ENCODE data around the gene PTN.
"Not testable (repeated sequence)": the region's sequence is repeated elsewhere in the genome, so short reads cannot be mapped to it uniquely, and the experiment has no call there.

Gene PTN

DNA sequence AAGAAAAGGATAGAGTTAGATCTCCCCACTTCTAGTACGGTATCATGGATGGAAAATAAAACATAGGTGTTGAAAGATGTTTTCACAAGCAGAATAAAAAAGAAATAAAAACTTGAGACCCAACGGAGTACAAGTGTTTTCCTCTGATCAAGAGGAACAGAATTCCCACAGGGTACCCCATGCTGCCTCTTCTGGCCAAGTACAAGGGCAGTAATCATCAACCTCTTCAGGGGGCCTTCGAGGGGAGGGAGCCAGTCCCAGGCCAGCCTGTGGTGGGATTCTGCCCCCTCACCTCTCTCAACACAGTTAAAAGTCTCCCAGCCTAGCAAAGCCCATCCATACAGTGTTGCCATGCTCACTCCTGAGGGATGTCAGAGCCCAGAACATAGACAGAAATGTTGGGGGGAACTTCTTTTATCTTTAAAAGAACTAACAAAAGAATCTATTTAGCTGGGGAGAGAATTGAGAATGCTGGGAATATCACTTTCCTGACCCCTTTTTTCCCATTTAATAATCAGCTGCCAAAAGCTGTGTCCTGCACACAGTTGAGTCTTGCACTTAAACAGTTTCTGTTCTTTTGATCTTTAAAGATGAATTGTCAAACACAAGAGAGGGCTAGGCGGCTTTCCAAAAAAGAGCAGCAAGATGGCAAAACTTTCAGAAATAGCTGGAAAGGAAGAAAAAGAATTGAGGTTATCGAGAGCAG is 101.7 kb downstream of the PTN start:
- peaks cover 1% of the 10 kb centered on the region for H3K4me1 ChIP-seq (ENCODE audit: control insufficient read depth, insufficient read depth, low read length)
- no peaks in the 10 kb centered on the region for H3K36me3 ChIP-seq (ENCODE audit: control insufficient read depth, insufficient read depth, low read length)
- no peak for DNase-seq (ENCODE audit: low read depth, low spot score)
- no peaks in the 10 kb centered on the region for H3K9me3 ChIP-seq (ENCODE audit: control insufficient read depth, insufficient read depth, low read length)
- H3K27me3 ChIP-seq (ENCODE audit: control insufficient read depth, insufficient read depth, low read length): no peaks in the 10 kb centered on the region
- no peak overlapping the region for H3K27ac ChIP-seq (ENCODE audit: low read length)
- no CpG with 5 or more reads among the region's 5 CpGs for WGBS (ENCODE audit: insufficient coverage, insufficient read length)
- H3K4me3 ChIP-seq (ENCODE audit: low read length): no peak overlapping the region

DNA sequence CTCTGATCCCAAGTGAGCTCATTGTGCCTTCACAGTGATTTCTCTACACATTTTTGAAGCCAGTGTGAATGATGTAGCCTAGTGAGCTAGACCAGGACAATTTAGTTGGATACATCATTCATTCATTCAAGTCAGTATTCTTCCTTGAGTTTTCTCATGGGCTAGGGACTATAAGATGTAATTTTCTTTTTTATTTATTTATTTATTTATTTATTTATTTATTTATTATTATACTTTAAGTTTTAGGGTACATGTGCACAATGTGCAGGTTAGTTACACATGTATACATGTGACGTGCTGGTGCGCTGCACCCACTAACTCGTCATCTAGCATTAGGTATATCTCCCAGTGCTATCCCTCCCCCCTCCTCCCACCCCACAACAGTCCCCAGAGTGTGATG is 104.3 kb downstream of the PTN start:
- not testable (repeated sequence) for H3K36me3 ChIP-seq (ENCODE audit: control insufficient read depth, insufficient read depth, low read length); DNase-seq (ENCODE audit: low read depth, low spot score); H3K4me1 ChIP-seq (ENCODE audit: control insufficient read depth, insufficient read depth, low read length); H3K9me3 ChIP-seq (ENCODE audit: control insufficient read depth, insufficient read depth, low read length); H3K27ac ChIP-seq (ENCODE audit: low read length); H3K27me3 ChIP-seq (ENCODE audit: control insufficient read depth, insufficient read depth, low read length); H3K4me3 ChIP-seq (ENCODE audit: low read length)
- no CpG with 5 or more reads among the region's 3 CpGs for WGBS (ENCODE audit: insufficient coverage, insufficient read length)

DNA sequence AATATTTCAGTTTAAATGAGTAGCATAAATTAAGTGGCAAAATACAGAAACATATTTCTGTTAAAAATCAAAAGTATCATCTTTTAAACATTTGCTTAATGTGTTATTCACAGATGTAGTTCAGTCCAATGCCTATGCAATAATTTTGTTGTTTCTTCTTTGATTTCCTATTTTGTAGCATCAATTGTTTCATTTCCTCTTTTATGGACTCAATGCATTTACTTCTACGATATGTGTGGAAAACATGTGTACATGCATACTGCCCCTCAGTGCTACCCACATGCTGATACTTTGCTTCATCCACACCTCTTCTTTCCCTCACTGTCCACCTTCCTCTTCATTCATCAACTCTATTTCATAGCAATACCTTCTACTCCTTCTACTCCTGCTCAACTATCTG is 108.1 kb downstream of the PTN start:
- no CpG with 5 or more reads among the region's 1 CpG for WGBS (ENCODE audit: insufficient coverage, insufficient read length)
- no peak overlapping the region for H3K27ac ChIP-seq (ENCODE audit: low read length)
- no peak overlapping the region for H3K4me3 ChIP-seq (ENCODE audit: low read length)
- no peaks in the 10 kb centered on the region for H3K9me3 ChIP-seq (ENCODE audit: control insufficient read depth, insufficient read depth, low read length)
- no peaks in the 10 kb centered on the region for H3K27me3 ChIP-seq (ENCODE audit: control insufficient read depth, insufficient read depth, low read length)
- no peak for DNase-seq (ENCODE audit: low read depth, low spot score)
- no peaks in the 10 kb centered on the region for H3K36me3 ChIP-seq (ENCODE audit: control insufficient read depth, insufficient read depth, low read length)
- no peaks in the 10 kb centered on the region for H3K4me1 ChIP-seq (ENCODE audit: control insufficient read depth, insufficient read depth, low read length)

DNA sequence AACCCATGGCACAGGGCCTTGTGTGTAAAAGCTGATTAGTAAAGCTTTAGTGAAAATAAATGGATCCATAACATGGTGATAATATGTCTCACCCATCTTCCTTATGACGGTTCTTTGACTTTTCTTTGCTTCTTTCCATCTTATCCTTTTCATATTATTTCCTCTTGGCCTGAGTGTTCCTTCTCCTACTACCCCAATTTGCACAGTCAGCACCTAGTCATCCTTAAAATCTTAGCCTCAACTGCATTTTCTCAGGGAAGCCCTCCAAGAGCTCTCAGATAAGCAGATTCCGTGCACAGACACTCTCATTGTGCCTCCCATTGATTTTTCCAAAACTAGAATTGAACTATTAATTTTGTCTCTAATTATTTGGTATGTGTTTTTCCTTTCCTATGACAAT is 112.4 kb downstream of the PTN start:
- no peaks in the 10 kb centered on the region for H3K4me1 ChIP-seq (ENCODE audit: control insufficient read depth, insufficient read depth, low read length)
- H3K27me3 ChIP-seq (ENCODE audit: control insufficient read depth, insufficient read depth, low read length): no peaks in the 10 kb centered on the region
- no peak overlapping the region for H3K4me3 ChIP-seq (ENCODE audit: low read length)
- no CpG with 5 or more reads among the region's 2 CpGs for WGBS (ENCODE audit: insufficient coverage, insufficient read length)
- no peaks in the 10 kb centered on the region for H3K9me3 ChIP-seq (ENCODE audit: control insufficient read depth, insufficient read depth, low read length)
- H3K36me3 ChIP-seq (ENCODE audit: control insufficient read depth, insufficient read depth, low read length): no peaks in the 10 kb centered on the region
- H3K27ac ChIP-seq (ENCODE audit: low read length): no peak overlapping the region
- DNase-seq (ENCODE audit: low read depth, low spot score): no peak

DNA sequence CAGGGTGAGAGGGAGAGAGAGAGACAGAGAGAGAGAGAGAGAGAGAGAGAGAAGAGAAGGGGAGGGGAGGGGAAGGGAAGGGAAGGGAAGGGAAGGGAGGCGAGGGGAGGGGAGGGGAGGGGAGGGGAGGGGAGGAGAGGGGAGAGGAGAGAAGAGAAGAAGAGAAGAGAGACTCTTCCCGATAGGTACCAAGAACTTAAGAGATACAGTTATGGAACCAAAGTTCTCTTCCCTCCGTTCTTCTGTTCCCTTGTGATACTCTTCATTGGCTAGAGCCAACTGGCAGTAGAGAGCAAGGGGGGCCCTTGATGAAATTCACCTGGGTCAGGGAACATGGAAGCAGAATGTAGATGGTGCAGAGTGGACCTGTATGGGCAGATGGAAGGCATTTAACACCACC is 122.1 kb downstream of the PTN start:
- H3K4me1 ChIP-seq (ENCODE audit: control insufficient read depth, insufficient read depth, low read length): no peaks in the 10 kb centered on the region
- DNase-seq (ENCODE audit: low read depth, low spot score): no peak
- no peak overlapping the region for H3K27ac ChIP-seq (ENCODE audit: low read length)
- H3K4me3 ChIP-seq (ENCODE audit: low read length): no peak overlapping the region
- H3K27me3 ChIP-seq (ENCODE audit: control insufficient read depth, insufficient read depth, low read length): no peaks in the 10 kb centered on the region
- no peaks in the 10 kb centered on the region for H3K9me3 ChIP-seq (ENCODE audit: control insufficient read depth, insufficient read depth, low read length)
- no peaks in the 10 kb centered on the region for H3K36me3 ChIP-seq (ENCODE audit: control insufficient read depth, insufficient read depth, low read length)
- WGBS (ENCODE audit: insufficient coverage, insufficient read length): no CpG with 5 or more reads among the region's 3 CpGs

DNA sequence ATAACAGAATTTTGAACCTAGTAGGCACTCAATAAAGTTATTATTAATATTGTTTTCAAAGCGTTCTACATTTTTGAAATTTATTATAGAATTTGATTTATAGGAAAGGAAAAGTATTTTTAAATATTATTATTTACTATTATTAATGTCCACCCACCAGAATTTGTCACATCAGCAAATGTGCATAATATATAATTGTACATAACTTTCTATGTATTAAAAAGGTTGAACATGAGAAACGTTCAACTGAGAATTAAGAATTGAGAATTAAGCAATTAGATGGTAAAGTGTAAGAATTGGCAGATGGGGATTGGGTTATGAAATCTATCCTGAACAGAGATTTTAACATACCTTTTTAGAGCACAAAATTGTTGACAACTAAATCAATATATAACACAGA is 129.8 kb downstream of the PTN start:
- H3K4me1 ChIP-seq (ENCODE audit: control insufficient read depth, insufficient read depth, low read length): no peaks in the 10 kb centered on the region
- H3K9me3 ChIP-seq (ENCODE audit: control insufficient read depth, insufficient read depth, low read length): no peaks in the 10 kb centered on the region
- WGBS (ENCODE audit: insufficient coverage, insufficient read length): no CpG with 5 or more reads among the region's 2 CpGs
- DNase-seq (ENCODE audit: low read depth, low spot score): no peak
- H3K36me3 ChIP-seq (ENCODE audit: control insufficient read depth, insufficient read depth, low read length): no peaks in the 10 kb centered on the region
- no peak overlapping the region for H3K4me3 ChIP-seq (ENCODE audit: low read length)
- no peak overlapping the region for H3K27ac ChIP-seq (ENCODE audit: low read length)
- H3K27me3 ChIP-seq (ENCODE audit: control insufficient read depth, insufficient read depth, low read length): no peaks in the 10 kb centered on the region

DNA sequence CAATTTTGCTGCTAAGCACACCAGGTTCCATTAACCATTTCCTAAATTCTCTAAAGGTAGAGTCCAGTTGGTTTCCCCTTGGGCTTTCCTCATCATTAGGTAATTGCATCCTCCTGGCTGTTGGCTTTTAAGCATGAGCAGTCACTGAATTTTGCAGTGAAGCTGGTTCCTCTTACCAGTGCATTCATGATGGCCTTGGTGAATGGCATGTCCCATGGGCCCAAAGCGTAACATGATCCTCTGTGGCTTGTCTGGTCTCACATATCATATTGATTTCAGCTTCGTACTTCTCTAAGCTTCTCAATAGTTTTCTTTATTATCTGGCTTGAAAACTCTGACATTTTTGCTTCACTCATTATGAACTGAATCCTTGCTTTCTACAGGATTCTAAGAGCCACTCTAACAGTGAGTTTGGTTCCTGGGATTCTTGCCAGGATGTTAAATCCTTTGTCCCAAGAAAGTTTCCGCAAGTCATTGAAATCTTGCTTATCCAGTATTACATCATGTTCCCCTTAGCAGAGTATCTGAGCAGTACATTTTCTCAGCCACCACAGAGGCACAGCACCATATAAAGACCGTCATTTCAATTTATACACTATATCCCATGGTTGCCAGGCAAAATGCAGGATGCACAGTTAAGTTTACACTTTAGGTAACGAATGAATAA is 134.2 kb downstream of the PTN start:
- DNase-seq (ENCODE audit: low read depth, low spot score): no peak
- no peaks in the 10 kb centered on the region for H3K27me3 ChIP-seq (ENCODE audit: control insufficient read depth, insufficient read depth, low read length)
- no peaks in the 10 kb centered on the region for H3K4me1 ChIP-seq (ENCODE audit: control insufficient read depth, insufficient read depth, low read length)
- no peaks in the 10 kb centered on the region for H3K36me3 ChIP-seq (ENCODE audit: control insufficient read depth, insufficient read depth, low read length)
- no peak overlapping the region for H3K27ac ChIP-seq (ENCODE audit: low read length)
- H3K9me3 ChIP-seq (ENCODE audit: control insufficient read depth, insufficient read depth, low read length): no peaks in the 10 kb centered on the region
- WGBS (ENCODE audit: insufficient coverage, insufficient read length): no CpG with 5 or more reads among the region's 5 CpGs
- H3K4me3 ChIP-seq (ENCODE audit: low read length): no peak overlapping the region

DNA sequence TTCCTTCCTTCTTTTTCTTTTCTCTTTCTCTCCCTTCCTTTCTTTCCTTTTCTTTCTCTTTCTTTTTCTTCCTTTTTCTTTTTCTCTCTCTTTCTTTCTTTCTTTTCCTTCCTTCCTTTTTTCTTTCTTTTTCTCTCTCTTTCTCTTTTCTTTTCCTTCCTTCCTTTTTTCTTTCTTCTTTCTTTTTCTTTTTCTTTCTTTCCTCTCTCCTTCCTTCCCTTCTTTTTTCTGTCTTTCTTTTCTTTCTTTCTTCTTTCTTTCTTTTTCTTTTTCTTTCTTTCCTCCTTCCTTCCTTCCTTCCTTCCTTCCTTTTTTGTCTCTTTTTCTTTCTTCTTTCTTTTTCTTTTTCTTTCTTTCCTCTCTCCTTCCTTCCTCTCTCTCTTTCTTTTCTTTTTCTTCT is 136.8 kb downstream of the PTN start:
- H3K9me3 ChIP-seq (ENCODE audit: control insufficient read depth, insufficient read depth, low read length): no peaks in the 10 kb centered on the region
- H3K36me3 ChIP-seq (ENCODE audit: control insufficient read depth, insufficient read depth, low read length): no peaks in the 10 kb centered on the region
- no peak overlapping the region for H3K4me3 ChIP-seq (ENCODE audit: low read length)
- DNase-seq (ENCODE audit: low read depth, low spot score): no peak
- H3K4me1 ChIP-seq (ENCODE audit: control insufficient read depth, insufficient read depth, low read length): no peaks in the 10 kb centered on the region
- H3K27me3 ChIP-seq (ENCODE audit: control insufficient read depth, insufficient read depth, low read length): no peaks in the 10 kb centered on the region
- no peak overlapping the region for H3K27ac ChIP-seq (ENCODE audit: low read length)

DNA sequence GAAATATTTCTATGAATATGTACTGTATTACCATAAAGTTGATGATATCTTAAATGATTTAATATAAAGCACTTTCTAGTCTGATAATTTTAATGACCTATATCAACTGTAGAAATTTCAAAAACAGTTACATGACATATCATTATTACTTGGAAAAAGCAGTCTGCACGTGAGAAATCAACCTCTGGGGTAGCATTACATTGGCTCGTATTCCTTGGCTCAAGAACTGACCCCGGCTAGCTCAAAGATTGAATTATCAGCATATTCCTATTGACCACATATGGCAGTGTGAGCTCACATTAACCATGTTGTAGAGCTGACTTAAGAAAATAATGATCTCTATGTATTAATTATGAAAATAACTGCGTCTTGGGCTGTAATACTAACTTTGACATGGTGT is 139.3 kb downstream of the PTN start:
- WGBS (ENCODE audit: insufficient coverage, insufficient read length): no CpG with 5 or more reads among the region's 4 CpGs
- no peaks in the 10 kb centered on the region for H3K36me3 ChIP-seq (ENCODE audit: control insufficient read depth, insufficient read depth, low read length)
- no peak for DNase-seq (ENCODE audit: low read depth, low spot score)
- no peaks in the 10 kb centered on the region for H3K9me3 ChIP-seq (ENCODE audit: control insufficient read depth, insufficient read depth, low read length)
- no peaks in the 10 kb centered on the region for H3K27me3 ChIP-seq (ENCODE audit: control insufficient read depth, insufficient read depth, low read length)
- no peak overlapping the region for H3K27ac ChIP-seq (ENCODE audit: low read length)
- H3K4me1 ChIP-seq (ENCODE audit: control insufficient read depth, insufficient read depth, low read length): no peaks in the 10 kb centered on the region
- H3K4me3 ChIP-seq (ENCODE audit: low read length): no peak overlapping the region

DNA sequence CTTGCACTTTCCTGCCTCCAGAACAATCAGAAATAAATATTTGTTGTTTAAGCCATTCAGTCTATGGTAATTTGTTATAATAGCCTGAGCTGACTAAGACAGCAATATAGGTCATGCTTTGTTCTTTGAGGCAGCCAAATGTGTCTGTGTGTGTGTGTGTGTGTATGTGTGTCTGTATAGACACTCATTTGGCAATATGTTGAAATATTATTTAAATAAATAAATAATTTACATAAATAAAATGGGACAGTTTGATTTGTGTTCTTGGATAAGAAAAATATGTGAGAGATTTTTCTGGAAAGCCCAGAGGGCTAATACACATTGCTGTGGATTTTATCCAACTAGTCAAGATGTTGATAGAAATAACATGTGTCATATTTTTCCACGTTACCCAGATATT is 140.2 kb downstream of the PTN start:
- Histone ChIP-seq H3K27ac (ENCODE audit: low read length) (no peak overlapping the region), H3K9me3 (ENCODE audit: control insufficient read depth, insufficient read depth, low read length) (no peaks in the 10 kb centered on the region), H3K4me1 (ENCODE audit: control insufficient read depth, insufficient read depth, low read length) (no peaks in the 10 kb centered on the region), H3K36me3 (ENCODE audit: control insufficient read depth, insufficient read depth, low read length) (no peaks in the 10 kb centered on the region), H3K4me3 (ENCODE audit: low read length) (no peak overlapping the region), H3K27me3 (ENCODE audit: control insufficient read depth, insufficient read depth, low read length) (no peaks in the 10 kb centered on the region)
- WGBS (ENCODE audit: insufficient coverage, insufficient read length): no CpG with 5 or more reads among the region's 1 CpG
- DNase-seq (ENCODE audit: low read depth, low spot score): no peak

DNA sequence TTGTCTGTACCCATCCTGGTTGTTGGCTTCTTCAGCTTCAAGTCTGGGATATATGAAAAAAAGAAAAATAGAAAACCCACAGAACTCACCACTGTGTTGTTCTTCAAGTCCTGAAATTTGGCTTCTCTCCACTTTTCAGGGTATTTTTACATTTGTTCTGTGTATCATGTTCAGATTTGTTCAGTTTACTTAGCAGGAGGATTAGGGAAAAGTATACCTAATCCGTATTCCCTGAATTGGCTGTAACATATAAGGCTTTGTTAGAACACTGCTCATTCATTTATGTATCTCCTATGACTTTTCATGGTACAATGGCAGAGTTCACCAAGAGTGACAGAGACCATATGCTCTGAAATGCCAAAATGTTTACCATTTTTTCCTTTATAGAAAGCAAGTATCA is 146.9 kb downstream of the PTN start:
- no peaks in the 10 kb centered on the region for H3K36me3 ChIP-seq (ENCODE audit: control insufficient read depth, insufficient read depth, low read length)
- DNase-seq (ENCODE audit: low read depth, low spot score): no peak
- no peak overlapping the region for H3K27ac ChIP-seq (ENCODE audit: low read length)
- H3K9me3 ChIP-seq (ENCODE audit: control insufficient read depth, insufficient read depth, low read length): no peaks in the 10 kb centered on the region
- H3K4me1 ChIP-seq (ENCODE audit: control insufficient read depth, insufficient read depth, low read length): no peaks in the 10 kb centered on the region
- H3K4me3 ChIP-seq (ENCODE audit: low read length): no peak overlapping the region
- no CpG with 5 or more reads among the region's 1 CpG for WGBS (ENCODE audit: insufficient coverage, insufficient read length)
- no peaks in the 10 kb centered on the region for H3K27me3 ChIP-seq (ENCODE audit: control insufficient read depth, insufficient read depth, low read length)
